GM13976 (cell line): ENCODE results near the gene PHLDB3.
A peak's percentile ranks its signal among the peaks of the same experiment; 100 is the strongest.

Experiments used
- DNase-seq: peaks from one replicate; pipeline ENCODE4 v3.0.0; 2012; ENCODE audit warnings: low spot score
- CTCF ChIP-seq: IDR thresholded peaks from 2 replicates; pipeline ENCODE4 v1.5.1; 2012; ENCODE audit warnings: borderline replicate concordance, mild to moderate bottlenecking; ENCODE audit not compliant: insufficient read depth; ENCODE audit errors: extremely low read depth, missing control alignments, control extremely low read depth
- in situ Hi-C: fragments of 300-500 bp; cut with MboI; formaldehyde crosslinking; loops from one replicate; pipeline ENCODE4 v1.12.0; 2022; ENCODE audit warnings: low sequenced_read_pairs, mixed read lengths, inconsistent platforms; ENCODE audit not compliant: unreplicated experiment

PHLDB3 gene

GRCh38 chr19:43433358-43433673 lies 71.2 kb downstream of the PHLDB3 start:
- no peak for TF ChIP-seq CTCF
- DNase-seq: no peak
- in situ Hi-C loops: no loop called here

- DNase-seq: no peak
- no peak for TF ChIP-seq CTCF
- in situ Hi-C loops: no loop called here
Observed at GRCh38 chr19:43430976-43431375, 73.6 kb downstream of the PHLDB3 start.

- DNase-seq: no peak
- no peak for TF ChIP-seq CTCF
- in situ Hi-C loops: no loop called here
Observed at GRCh38 chr19:43430142-43430710, 74.3 kb downstream of the PHLDB3 start.

- in situ Hi-C loops: no loop called here
Observed at GRCh38 chr19:43429395-43429794, 75.2 kb downstream of the PHLDB3 start.

GRCh38 chr19:43425567-43426392 lies 78.8 kb downstream of the PHLDB3 start:
- no peak for DNase-seq
- in situ Hi-C loops: no loop called here
- peak; percentile 14 for TF ChIP-seq CTCF

More at GRCh38 chr19:43429395-43429794, 75.2 kb downstream of the PHLDB3 start:
- no peak for TF ChIP-seq CTCF
- DNase-seq: no peak
